IPS DF 4.7 (cell line): Measurements from ENCODE around the gene PRSS38.

Experiments used
- DNase-seq: peaks from one replicate; pipeline ENCODE4 v3.0.0-alpha.2; 2013; ENCODE audit warnings: low spot score; ENCODE audit errors: extremely low read depth

The PRSS38 gene

GRCh38 chr1:227815468-227816409, at the start of gene PRSS38:
TSS of gene PRSS38 (plus strand) at chr1:227815675. CDS start at chr1:227815717, 42 bp downstream.
- no peak for DNase-seq

GRCh38 chr1:227766015-227766634, 49.4 kb upstream of the PRSS38 start:
- DNase-seq: no peak

- DNase-seq: no peak
Observed at GRCh38 chr1:227766653-227767277, 48.7 kb upstream of the PRSS38 start.

GRCh38 chr1:227767401-227768124, 47.9 kb upstream of the PRSS38 start:
- DNase-seq: no peak

- no peak for DNase-seq
Observed at GRCh38 chr1:227768125-227768439, 47.4 kb upstream of the PRSS38 start.

GRCh38 chr1:227768640-227769039, 46.8 kb upstream of the PRSS38 start:
- DNase-seq: no peak

GRCh38 chr1:227769047-227769935, 46.2 kb upstream of the PRSS38 start:
- DNase-seq: no peak

GRCh38 chr1:227769936-227770494, 45.5 kb upstream of the PRSS38 start:
- no peak for DNase-seq

GRCh38 chr1:227770812-227771211, 44.7 kb upstream of the PRSS38 start:
- DNase-seq: no peak

- no peak for DNase-seq
Observed at GRCh38 chr1:227771326-227771725, 44.1 kb upstream of the PRSS38 start.

GRCh38 chr1:227771771-227772170, 43.7 kb upstream of the PRSS38 start:
- DNase-seq: no peak

- DNase-seq: no peak
Observed at GRCh38 chr1:227773558-227773957, 41.9 kb upstream of the PRSS38 start.

GRCh38 chr1:227774051-227774731, 41.3 kb upstream of the PRSS38 start:
- DNase-seq: no peak

- no peak for DNase-seq
Observed at GRCh38 chr1:227774821-227775661, 40.4 kb upstream of the PRSS38 start.

- DNase-seq: no peak
Observed at GRCh38 chr1:227775841-227776240, 39.6 kb upstream of the PRSS38 start.

GRCh38 chr1:227776331-227776771, 39.1 kb upstream of the PRSS38 start:
- DNase-seq: no peak

- DNase-seq: no peak
Observed at GRCh38 chr1:227777156-227777555, 38.3 kb upstream of the PRSS38 start.

GRCh38 chr1:227777646-227778045, 37.8 kb upstream of the PRSS38 start:
- DNase-seq: no peak
